HEK293T (cell line): ENCODE measurements around the gene CD2.

Experiments used
- FOXK2 ChIP-seq: fragments of 450-650 bp; IDR thresholded peaks from 2 replicates; pipeline ENCODE4 v1.6.1; 2016; ENCODE audit warnings: mild to moderate bottlenecking
- LEF1 ChIP-seq: fragments of 450-650 bp; IDR thresholded peaks from 2 replicates; pipeline ENCODE4 v1.6.1; 2017; ENCODE audit warnings: mild to moderate bottlenecking, borderline replicate concordance
- NFRKB ChIP-seq: fragments of 450-650 bp; IDR thresholded peaks from 2 replicates; pipeline ENCODE4 v1.6.1; 2016; ENCODE audit warnings: mild to moderate bottlenecking, moderate library complexity
- PKNOX1 ChIP-seq: fragments of 450-650 bp; IDR thresholded peaks from 2 replicates; pipeline ENCODE4 v1.6.1; 2016
- SP1 ChIP-seq: fragments of 450-650 bp; IDR thresholded peaks from 2 replicates; pipeline ENCODE4 v1.6.1; 2017
- SUZ12 ChIP-seq: fragments of 450-650 bp; IDR thresholded peaks from 2 replicates; pipeline ENCODE4 v1.6.1; 2016; ENCODE audit warnings: mild to moderate bottlenecking

GRCh38 chr1:116721039-116721405, 33.2 kb upstream of the CD2 start:
- no peak for TF ChIP-seq SUZ12
- TF ChIP-seq NFRKB = no peak
- TF ChIP-seq SP1 = no peak
- TF ChIP-seq FOXK2 = no peak
- no peak for TF ChIP-seq LEF1
- TF ChIP-seq PKNOX1 = no peak
